CD4-positive, alpha-beta T cell treated with Interleukin-6 for 4 hours (primary cell): Measurements from ENCODE around the gene RSRC1.
"Not testable (repeated sequence)": the region's sequence is repeated elsewhere in the genome, so short reads cannot be mapped to it uniquely, and the experiment has no call there.

ENCODE experiments used
- DNase-seq: peaks from one replicate; pipeline ENCODE4 v3.0.0-alpha.2; 2020; ENCODE audit warnings: mixed read lengths

Gene RSRC1

DNA sequence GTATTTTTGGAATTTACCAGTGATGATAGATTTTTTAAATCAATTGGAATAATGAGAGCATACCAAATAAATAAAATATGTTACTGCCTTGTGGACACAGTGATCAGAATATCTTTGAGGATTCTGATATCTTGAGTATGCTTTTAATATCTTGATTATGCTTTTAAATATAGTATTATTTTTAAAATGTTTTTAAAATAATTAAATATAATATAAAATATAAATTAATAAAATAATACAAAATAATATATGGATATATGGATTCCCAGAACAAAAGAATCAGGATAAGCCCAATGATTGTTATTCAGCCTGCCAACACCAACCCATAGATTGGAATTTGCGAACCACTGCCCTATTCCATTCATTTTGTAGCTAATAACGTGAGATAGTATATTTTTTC, 369.2 kb downstream of the RSRC1 start:
- no peak for DNase-seq

DNA sequence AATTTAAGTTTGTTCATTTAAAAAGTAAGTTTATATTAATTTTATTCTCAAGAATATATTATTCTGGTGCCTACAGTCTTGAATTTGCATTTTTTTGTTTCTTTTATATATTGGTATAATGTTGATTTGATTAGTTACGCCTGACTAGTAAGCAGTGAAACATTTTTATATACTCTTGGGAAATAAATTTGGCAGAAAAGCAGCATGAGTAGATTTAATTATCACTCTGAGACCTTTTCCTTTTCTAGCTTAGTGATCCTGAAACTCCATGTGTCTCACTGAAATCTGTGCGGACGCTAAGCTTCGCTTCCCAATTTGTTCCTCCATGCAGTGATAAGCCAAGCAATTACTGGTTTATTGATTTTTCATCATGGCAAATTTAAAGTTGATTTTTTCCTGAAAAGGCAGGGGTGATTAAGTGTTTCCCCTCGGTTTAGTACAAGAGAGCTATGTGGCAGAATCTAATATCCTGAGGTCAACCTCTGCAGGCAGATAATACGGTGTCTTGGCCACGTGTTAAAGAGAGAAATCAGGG, 373.9 kb downstream of the RSRC1 start:
- DNase-seq = no peak

DNA sequence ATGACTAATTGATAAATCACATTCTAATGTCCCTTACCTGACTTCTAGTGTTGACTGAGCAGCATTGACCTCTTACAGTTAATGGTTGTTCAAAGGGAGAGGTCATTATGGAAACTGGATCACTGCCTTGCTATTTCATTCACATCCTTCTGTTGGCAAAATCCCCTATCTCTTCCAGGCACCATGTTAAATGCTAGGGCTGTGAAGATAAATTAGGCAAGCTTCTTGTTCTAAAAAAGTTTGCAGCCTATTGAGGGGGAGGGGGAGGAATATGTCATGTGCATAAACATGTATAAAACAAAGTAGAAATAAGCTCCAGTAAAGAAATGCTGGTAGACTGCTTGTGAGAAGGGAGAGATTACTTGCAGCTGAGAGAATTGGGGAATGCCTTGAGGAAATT, 376.3 kb downstream of the RSRC1 start:
- DNase-seq = no peak

DNA sequence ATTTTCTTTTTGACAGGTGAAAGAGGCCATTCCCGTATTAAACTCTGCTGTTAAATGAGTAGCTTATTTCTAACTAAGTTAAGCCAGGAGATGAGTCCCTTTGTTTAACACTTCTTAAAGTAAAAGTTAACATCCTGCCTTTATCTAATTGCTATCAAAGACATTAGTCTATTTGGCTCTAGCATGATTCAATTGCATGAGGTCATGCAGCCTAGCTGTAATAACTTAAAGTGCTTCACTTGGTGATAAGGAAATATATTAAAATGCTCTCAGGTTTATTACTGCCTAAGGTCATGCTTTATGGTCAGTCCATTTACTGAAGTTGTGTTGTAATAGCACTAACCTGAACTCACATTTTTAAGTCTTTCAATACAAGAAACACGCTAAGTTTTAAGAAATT, 378.8 kb downstream of the RSRC1 start:
- no peak for DNase-seq

DNA sequence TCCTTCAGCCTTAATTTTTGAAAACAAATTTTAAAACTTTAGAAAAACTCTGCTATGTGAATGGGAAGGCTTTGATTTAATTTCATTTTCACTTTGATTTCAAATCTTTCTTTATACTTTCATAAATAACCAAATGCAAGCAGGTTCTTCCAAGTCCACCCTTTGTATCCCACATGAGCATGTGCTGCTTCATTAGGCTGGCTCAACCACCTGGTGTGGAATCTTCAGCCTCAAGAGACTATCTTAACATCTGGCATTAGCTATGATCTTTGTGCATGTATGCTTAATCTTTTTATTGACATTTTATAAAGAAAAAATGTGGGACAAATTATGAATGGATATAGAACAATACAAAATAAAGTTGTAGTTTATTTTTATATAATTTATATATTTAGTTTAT, 379.3 kb downstream of the RSRC1 start:
- no peak for DNase-seq

DNA sequence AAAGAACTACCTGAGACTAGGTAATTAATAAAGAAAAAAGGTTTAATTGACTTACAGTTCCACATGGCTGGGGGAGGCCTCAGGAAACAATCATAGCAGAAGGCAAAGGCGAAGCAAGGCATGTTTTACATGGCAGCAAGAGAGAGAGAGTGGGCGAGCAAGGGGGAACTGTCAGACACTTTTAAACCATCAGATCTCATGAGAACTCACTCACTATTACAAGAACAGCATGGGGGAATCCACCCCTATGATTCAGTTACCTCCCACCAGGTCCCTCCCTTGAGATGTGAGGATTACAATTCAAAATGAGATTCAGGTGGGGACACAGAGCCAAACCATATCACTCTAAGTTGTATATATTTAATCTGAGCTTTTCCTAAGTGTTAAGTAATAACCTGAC, 382.1 kb downstream of the RSRC1 start:
- no peak for DNase-seq

DNA sequence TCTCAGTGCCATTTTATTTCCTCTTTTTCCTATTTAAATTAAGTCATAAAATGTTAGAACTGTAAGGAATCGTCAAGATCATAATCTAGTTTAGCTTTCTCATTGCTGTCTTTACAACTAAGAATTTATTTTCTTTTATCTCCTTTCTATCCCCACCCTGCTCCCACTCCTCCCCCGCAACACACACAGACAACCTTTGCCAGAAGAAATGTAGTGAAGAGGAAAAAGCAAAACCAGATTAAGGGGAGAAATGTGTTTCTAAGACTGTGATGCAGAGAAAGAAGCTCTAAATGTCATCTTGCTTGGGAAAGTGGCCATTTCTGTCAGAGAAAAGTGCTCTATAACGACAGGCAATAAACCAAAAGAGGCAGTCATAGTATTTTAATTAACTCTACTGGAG, 382.8 kb downstream of the RSRC1 start:
- no peak for DNase-seq

DNA sequence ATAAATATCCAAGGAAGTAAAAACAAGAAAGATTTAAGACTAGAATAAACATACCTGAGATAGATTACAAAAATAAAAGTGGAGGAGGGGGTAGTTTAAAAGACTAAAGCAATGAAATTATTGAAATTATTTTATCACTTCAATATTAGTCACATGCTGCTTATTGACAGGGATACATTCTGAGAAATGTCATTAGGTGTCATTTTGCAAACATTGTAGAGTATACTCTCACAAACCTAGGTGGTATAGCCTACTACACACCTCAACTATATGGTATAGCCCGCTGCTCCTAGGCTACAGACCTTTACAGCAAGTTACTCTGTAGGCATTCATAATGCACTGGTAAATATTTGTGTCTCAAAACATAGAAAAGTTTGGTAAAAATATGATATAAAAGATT, 384.0 kb downstream of the RSRC1 start:
- no peak for DNase-seq

DNA sequence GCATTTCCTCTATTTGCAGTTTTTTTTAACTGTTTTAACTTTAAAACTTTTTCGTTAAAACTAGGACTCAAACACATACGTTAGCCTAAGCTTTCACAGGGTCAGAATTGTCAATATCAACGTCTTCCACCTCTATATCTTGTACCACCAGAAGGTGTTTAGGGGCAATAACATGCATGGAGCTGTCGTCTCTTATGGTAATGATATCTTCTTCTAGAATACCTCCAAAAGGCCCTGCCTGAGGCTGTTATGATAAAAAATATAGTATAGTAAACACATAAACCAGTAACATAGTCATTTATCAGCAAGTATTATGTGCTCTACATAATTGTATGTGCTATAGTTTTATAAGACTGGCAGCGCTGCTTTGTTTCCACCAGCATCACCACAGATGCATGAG, 384.8 kb downstream of the RSRC1 start:
- no peak for DNase-seq

DNA sequence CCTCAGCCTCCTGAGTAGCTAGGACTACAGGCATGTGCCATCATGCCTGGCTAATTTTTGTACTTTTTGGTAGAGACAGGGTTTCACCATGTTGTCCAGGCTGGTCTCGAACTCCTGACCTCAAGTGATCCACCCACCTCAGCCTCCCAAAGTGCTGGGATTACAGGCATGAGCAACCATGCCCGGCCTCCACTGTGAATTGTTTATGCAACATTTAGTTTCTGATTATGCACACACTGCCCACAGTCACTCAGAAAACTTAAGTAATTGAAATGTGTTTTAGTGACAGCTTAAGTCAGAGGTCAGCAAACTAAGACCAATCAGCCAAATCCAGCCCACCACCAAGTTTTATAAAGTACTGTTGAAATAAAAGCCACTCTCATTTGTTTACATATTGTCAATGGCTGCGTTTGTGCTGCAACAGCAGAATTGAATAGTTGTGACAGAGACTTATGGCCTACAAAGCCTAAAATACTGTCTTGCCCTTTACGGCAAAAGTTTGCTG, 385.6 kb downstream of the RSRC1 start:
- not testable (repeated sequence) for DNase-seq

DNA sequence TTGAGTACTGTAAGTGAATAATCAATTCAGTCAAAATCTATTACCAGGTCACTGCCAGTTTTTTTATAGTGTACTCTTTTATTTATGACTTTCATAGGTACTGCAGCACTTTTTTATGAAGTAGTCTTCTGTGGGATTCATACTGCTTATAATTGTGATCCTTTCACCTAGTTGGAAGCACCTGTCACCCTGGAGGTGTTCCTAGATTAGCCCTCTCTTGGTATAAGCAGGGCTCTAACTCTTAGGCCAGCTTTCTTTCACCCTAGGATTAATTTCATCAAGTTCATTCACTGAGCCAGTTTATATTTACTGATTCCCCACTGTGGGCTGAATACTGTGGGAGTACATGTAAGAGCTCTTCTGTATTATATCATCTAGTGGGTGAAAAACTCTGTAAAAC, 395.2 kb downstream of the RSRC1 start:
- no peak for DNase-seq

DNA sequence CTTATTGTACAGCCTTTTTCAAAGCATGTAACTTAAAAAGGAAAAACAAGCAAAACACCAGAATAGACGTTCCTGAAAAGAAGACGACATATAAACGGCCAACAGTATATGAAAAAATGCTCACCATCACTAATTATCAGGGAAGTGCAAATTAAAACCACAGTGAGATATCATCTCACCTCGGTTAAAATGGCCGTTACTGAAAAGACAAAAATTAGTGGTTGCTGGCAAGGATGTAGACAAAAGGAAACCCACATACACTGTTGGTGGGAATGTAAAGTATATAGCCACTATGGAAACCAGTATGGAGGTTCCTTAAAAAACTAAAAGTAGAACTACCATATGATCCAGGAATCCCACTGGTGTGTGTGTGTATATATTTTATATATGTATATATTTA, 396.6 kb downstream of the RSRC1 start:
- no peak for DNase-seq

DNA sequence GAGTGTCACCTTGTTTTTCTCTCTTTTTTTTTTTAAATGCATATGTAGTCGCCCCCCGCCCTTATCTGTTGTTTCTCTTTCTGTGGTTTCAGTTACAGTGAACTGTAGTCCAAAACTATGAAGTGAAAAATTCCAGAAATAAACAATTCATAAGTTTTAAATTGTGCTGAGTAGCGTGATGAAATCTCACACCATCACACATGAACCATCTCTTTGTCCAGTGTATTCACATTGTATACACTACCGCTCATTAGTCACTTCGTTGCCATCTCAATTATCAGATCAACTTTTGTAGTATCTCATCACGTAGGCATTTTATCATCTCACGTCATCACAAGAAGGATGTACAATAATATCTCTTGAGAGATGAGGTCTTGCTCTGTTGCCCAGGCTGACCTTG, 398.6 kb downstream of the RSRC1 start:
- no peak for DNase-seq

DNA sequence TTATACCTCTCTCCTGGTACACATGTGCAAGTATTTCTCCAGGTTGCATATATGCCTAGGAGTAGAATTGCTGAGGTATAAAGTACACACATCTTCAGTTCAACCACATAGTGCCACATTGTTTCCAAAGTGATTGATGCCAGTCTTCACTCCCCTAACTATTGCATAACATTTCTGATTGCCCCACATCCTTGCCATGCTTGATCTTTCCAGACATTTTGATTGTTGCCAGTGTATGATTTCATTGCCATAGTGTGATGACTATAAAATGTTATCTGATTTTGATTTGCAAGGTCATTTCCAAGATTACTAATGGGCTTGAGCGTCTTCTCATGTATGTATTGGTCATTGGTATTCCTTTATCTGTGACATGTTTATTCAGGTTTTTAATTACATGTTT, 400.0 kb downstream of the RSRC1 start:
- no peak for DNase-seq

DNA sequence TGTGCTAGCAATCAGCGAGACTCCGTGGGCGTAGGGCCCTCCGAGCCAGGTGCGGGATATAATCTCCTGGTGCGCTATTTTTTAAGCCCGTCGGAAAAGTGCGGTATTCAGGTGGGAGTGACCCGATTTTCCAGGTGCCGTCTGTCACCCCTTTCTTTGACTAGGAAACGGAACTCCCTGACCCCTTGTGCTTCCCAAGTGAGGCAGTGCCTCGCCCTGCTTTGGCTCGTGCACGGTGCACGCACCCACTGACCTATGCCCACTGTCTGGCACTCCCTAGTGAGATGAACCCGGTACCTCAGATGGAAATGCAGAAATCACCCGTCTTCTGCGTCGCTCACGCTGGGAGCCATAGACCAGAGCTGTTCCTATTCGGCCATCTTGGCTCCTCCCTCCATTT, 406.8 kb downstream of the RSRC1 start:
- DNase-seq = not testable (repeated sequence)

DNA sequence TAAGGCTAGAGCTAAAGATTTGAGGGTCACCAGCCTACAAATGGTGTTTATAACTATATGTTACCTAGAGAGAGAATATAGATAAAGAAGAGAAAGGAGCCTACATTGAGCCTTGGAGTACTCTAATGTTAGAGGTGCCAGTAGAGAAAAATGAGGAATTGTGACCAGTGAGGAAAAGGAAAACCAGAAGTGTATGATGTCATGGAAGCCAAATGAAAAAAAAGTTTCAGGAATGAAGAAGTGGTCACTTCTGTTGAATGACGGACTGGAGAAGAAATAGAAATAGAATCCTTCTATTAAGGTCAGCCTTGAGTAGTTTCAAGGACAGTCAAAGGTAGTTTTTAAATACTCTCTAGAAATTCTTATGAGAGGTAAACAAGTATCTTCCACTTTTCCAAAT, 409.9 kb downstream of the RSRC1 start:
- no peak for DNase-seq

DNA sequence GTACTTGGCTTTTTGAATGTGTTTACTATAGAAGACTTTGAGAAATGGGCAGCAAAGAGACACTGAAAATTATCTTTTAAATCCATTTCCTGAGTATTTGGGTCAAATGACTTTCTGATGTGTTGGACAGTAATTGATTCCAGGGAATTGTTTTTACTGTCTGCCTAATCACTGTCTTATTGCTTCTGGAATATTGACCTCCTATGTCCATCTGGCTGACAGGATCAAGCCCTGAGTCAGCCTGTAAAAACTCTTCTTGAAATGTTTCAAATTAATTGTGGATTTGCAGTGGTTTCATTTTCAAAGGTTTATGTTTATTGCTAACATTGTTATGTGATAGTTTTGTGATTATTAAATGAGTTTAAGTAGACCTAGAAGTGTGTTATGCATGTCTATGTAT, 410.5 kb downstream of the RSRC1 start:
- no peak for DNase-seq

DNA sequence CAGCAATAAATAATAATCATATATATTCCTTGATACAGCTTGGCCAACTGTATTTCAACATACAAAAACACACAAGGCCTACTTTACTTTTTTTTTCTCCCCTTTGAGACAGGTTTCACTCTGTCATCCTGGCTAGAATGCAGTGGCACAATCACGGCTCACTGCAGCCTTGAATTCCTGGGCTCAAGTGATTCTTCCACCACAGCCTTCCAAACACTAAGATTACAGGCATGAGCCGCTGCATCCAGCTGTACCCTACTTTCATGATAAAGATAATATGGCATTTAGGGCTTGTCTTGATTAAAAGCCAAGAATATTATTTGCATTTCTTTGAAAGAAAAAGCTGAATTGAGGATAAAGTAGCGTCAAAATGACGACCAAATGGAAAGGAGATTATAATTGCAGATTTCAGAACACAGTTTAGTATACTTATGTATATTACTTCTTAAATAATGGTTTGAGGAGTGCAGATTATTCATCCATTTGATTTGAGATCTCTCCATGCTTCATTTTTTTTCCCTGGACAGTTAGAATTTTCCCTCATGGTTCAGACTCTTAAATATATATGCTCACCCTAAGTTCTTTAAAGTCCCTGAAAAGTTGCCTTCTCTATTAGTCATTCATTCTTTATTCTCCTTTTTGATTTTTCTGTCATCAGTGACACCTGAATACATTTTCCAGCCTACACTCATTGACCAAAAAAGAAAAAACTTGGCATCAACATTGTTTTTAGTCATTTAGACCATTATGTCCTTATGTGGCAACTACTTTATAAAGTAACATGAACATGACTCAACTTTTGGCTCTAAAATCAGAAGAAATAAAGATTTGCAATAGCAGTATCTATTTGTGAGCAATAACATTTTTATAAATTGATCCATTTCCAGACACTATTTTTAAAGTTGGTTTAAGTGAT, 412.6 kb downstream of the RSRC1 start:
- DNase-seq = no peak

DNA sequence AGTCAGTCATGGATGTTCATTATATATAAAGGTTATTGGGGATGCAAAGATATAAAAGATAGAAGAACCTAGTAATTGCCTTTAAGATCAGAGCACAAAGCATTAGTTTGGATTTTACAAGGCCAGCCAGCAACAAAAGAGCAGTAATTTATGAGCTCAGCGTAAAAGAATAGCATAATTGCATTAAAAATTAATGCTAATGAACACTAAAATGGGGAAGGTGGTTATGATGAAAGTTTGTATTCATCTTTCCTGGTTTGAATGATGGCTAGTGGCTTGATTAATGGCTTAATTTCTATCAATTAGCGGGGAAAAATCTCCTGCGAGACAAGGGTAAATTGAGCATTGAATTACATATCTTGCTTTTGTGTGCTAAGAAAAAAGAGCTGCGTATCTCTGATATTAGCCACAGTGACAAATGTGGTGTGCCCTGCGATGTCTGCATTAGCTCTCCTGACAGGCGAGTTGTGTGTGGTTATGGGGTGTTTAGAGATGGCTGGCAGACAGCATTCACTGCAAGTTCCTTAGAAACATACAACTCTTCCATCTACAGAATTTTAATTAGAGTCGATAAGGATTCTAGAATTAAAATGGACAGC, 418.3 kb downstream of the RSRC1 start:
- DNase-seq = no peak

DNA sequence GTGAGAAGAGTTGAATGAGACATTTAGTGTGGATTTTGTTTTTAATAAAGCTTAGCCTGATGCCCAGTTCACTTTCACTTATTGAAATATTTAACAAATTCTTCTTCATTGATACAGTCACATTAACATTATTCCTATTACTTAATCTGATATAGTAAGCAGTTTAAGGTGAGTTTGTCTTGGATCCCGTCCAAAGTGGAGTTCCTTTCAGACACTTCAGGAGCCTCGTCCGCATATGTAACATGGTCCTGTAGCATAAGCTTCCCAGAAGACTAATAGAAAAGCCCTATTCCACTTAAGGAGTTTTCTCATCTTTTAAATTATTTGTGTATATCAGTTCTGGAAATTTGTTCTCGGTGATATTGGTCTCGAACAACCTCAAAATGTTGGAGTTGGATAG, 421.4 kb downstream of the RSRC1 start:
- no peak for DNase-seq

DNA sequence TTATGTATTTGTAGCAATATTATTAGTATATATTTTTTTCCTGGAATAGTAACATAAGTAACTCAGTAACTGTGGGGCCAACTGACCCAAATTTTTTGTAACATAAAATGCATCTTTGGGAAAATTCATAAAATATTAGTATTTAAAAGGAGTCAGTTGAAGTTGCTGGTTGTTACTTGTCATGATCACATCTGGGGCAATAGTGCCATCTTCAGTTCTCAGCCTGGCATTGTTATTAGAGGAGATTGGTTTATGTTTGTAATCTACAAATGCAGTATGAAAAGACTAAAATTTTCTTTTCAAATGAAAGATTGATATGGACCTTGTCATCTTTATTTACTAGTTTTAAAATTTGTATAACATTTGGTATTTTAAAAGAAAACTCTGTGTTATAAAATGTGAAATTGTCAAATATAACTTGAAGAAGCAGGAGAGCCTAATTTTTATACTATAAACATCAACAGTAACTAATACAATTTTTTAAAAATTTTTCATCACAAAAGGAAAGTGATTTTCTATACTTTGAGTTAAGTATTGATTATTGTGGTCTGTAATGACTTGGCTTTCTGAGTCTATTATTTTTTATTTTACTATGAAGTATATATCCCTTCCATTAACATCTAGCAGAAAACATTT, 422.3 kb downstream of the RSRC1 start:
- DNase-seq = no peak

DNA sequence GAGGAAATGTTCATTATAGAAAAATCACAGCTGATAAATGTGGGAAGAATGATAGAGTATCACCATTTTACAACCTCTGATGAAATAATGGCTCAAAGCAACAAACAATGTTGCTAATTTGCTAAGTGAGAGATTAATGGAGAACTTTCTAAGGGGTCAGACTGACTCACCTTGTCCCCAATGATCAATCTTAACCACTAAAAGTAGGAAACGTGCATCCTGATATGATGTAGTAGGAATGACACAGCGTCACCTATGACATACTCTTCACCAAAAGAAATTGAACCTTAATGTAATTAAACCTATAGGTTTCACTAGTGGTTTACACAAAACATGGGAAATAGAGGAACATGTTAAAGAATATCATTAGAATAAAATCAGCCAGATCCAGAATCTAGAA, 426.0 kb downstream of the RSRC1 start:
- DNase-seq = no peak

DNA sequence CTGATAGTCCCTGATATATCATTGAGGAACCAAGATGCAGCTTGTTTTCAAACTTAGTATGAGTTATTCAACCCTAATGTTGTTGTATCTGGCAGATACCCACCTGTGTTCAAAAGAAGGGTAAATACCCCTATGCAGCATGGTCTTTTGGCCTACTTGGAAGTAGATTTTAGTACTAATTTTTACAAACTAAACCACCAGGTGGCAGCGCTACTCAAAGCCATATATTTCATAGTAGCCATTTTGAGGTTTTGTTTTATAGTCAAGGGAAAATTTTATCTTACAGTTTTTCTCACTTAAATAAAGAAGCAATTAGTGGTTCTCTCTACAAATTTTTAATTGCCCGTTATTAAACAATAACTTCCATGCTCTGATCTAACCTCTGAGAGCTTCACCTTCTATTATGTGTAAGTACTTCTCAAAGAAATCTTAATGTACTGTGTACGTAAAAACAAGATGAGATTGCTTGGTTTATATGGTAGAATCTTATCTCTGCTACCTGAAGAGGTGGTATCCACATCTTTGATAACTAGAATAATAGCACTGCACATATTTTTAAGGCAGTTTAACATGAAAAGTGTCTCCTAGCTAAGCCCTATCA, 429.6 kb downstream of the RSRC1 start:
- peak; percentile 48 for DNase-seq
